ENCODE results near the gene SFMBT1. TPM values are rescaled to one million over a fixed set of nuclear protein-coding genes. Genes with fewer than 3 reads are reported as not detected.

The SFMBT1 gene
- total and polyA plus RNA-seq, 2 of the 8 experiments (the other 6 are each of a cell fraction or from before 2014, with no cell fraction given): 8.1 to 16.8 TPM

GRCh38 chr3:52986938-52987337, 58.9 kb downstream of the SFMBT1 start (continued):
- TF ChIP-seq ATF3 (IDR thresholded peaks at IDR 0.05; ENCODE audit: insufficient read depth, low read depth, low read length) (no peak), TCF12 (IDR thresholded peaks at IDR 0.05; ENCODE audit: low read depth, low read length) (no peak), HDAC2 (IDR thresholded peaks at IDR 0.05; ENCODE audit: borderline replicate concordance in 1 of 2, low read depth in 2 of 2, low read length in 2 of 2) (no peak), KDM1A (IDR thresholded peaks at IDR 0.05; ENCODE audit: borderline replicate concordance, low read length) (no peak)
